Right lobe of liver (tissue), 4 donors: Measurements from ENCODE around the gene C1QTNF2.

Source experiments
- POLR2A ChIP-seq: fragments of 450-650 bp; IDR thresholded peaks from one replicate; pipeline ENCODE4 v1.6.1; 2017; ENCODE audit warnings: antibody characterized with exemption, mild to moderate bottlenecking
- TF ChIP-seq, protein P1 (sequence below), 4 donors: fragments of 200-600 bp in 3 of 4; fragments of 450-650 bp in 1 of 4; IDR thresholded peaks; one replicate each; pipeline versions ENCODE4 v1.5.1 to v1.8.0; 2016 to 2022; ENCODE audit warnings: antibody characterized with exemption in 4 of 4, mild to moderate bottlenecking in 2 of 4
- donor health status: DM: no; HTN: no; CAD: no.
- donor health status: DM: no; HTN: no; CAD: no.
- donor health status: DM: no; HTN: yes; CAD: no.

DNA sequence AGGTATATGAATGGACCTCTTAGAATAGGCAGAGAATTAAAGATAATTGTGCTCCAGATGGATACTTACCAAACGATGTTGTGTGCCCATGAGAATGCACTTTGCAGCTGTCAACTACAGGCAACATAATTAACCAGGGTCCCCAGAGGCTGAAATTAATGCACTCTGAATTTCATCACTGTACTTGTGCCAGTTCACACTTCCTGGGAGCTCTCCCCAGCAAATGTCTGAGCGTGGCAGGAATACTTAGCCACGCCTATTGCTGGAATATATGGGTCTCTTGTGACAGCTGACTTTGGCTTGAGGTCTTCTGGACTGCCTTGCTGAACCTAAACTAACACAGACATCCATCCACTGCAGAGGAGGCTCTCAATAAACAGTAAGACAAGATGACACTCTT is 11.9 kb upstream of the C1QTNF2 start:
- no peak for TF ChIP-seq POLR2A
- TF ChIP-seq, protein P1, sequence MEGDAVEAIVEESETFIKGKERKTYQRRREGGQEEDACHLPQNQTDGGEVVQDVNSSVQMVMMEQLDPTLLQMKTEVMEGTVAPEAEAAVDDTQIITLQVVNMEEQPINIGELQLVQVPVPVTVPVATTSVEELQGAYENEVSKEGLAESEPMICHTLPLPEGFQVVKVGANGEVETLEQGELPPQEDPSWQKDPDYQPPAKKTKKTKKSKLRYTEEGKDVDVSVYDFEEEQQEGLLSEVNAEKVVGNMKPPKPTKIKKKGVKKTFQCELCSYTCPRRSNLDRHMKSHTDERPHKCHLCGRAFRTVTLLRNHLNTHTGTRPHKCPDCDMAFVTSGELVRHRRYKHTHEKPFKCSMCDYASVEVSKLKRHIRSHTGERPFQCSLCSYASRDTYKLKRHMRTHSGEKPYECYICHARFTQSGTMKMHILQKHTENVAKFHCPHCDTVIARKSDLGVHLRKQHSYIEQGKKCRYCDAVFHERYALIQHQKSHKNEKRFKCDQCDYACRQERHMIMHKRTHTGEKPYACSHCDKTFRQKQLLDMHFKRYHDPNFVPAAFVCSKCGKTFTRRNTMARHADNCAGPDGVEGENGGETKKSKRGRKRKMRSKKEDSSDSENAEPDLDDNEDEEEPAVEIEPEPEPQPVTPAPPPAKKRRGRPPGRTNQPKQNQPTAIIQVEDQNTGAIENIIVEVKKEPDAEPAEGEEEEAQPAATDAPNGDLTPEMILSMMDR (IDR thresholded peaks at IDR 0.05) = no peak
